ENCODE results near the gene RTBDN.

The RTBDN gene

DNA sequence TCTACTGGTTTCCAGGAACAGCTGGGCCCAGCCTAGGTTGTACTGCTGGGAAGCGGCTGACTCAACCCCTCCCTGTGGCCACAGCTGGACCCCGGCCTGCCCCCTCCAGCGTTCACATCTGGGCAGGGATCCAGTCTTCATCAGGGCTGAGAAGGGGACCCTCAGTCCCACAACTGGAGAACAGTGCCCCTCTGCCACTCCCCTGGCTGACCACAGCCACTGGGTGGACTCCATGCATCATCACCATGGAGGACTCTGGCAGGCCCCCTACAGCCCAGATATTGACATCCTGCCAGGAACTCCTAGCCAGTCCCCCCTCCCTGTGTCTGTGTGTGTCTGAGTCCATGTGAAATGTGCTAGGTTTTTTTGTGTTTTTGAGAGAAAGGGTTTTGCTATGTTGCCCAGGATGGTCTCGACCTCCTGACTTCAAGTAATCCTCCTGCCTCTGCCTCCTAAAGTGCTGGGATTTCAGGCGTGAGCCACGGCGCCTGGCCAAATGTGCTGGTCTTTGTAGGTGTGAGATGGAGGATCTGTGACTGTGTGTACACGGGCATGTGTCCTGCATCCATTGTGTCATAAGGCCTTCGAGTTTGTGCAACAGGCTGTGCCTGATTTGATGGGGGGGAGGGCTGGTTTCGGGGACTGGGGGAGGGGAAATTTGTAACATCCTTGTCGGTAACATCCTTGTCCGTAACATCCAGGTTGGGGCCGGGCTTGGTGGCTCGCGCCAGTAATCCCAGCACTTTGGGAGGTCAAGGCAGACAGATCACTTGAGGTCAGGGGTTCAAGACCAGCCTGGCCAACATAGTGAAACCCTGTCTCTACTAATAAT is 55.0 kb downstream of the RTBDN start:
- DNase-seq (ENCODE audit: low read depth), result no peak

DNA sequence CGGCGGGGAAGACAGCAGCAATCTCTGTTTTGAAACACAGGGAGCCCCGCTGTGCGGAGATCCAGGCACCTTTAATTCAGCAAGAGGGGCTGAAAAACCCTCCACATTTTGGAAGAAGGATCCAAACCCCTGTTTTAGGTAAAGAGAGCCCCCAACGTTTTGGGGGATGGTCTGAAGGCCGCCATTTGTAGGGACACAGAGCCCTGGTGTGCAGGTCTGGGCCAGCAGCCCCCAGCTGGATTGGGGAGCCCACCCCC is 55.5 kb downstream of the RTBDN start:
- DNase-seq (ENCODE audit: low read depth), result no peak

DNA sequence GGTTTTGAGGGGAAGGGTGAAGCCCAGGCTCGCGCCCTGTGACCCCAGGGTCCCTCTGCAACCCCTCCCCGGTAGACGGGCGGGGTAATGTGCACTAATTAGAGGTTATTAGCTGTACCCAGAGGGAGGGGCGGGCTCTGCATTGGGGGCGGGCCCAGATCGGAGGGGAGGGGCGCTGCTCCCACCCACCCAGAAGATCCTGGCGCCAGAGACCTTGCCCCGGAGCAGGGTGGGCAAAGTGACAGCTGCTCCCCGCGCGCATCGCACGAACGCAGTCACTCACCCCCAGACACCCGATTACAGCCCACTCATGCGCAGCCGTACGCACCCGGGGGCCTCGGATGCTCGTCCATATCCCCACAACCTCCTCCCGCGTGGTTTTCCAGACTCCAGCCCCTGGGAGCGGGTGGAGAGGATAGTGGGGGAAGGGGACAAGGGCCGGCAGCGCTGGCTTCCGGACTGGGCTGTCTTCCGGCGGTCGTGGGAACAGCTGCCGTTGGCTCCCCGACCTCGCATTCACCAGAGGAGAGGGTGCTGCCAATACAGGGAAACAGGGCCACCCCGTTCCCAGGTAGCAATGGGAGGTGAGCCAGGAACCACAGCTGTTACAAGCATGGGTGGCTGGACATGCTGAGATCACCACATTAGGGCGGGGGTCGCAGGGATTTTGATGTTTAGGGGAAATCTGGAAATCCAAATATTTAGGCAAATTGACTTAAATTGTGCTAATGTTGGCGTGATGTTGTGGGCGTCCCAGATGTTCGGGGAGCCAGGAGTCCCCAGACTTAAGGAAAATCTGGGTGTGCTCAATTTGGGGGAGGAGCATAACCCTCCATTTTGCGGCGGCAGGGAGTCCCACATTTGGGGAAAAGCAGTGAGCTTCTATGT is 56.1 kb downstream of the RTBDN start:
- DNase-seq (ENCODE audit: low read depth), result no peak

DNA sequence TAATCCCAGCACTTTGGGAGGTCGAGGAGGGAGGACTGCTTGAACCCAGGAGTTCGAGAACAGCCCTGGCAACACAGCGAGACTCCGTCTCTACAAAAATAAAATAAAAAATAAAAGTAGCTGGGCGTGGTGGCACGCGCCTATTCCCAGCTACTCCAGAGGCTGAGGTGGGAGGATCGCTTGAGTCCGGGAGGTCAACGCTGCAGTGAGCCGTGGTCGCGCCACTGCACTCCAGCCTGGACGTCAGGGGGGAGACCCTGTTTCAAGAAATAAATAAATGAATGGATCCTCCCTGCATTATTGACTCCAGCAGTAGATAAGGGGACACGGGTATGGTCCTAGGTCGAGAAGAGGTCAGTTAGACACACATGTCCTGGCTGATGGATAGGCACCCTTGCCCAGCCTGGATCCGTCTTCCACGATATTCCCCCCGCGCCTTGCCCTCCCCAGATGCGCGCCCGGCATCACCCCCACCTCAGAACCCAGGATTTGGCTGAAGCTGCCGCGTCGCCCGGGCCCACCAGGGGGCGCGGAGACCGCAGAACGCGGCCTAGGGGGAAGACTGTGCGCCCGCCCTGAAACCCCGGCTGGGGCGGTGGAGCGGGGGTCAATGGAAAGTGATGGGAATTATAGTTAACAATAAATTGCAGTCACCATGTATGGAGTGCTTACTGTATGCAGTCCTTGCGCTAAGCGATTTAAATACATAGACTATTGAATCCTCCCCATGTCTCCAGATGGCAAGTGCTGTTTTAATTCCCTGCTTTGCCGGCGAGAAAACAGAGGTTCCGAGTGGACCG is 57.0 kb downstream of the RTBDN start:
- DNase-seq (ENCODE audit: low read depth), result peak; percentile 72
